GM12873 (cell line): ENCODE results near the gene ITGB3BP.

Source experiments
- CTCF ChIP-seq: IDR thresholded peaks from 2 replicates; pipeline ENCODE4 v1.5.1; 2012; ENCODE audit warnings: low read depth, mild to moderate bottlenecking, moderate library complexity, low read length, control low read depth; ENCODE audit not compliant: insufficient read depth; ENCODE audit errors: missing control alignments

Gene ITGB3BP

GRCh38 chr1:63450416-63450815 lies 72.6 kb downstream of the ITGB3BP start:
- TF ChIP-seq CTCF: no peak

GRCh38 chr1:63448731-63449246 lies 74.2 kb downstream of the ITGB3BP start:
- TF ChIP-seq CTCF: no peak

- no peak for TF ChIP-seq CTCF
Measured at GRCh38 chr1:63442141-63442475, 80.9 kb downstream of the ITGB3BP start.

GRCh38 chr1:63435161-63435560 lies 87.9 kb downstream of the ITGB3BP start:
- TF ChIP-seq CTCF: no peak

- no peak for TF ChIP-seq CTCF
Measured at GRCh38 chr1:63429281-63429680, 93.7 kb downstream of the ITGB3BP start.

- TF ChIP-seq CTCF: no peak
Measured at GRCh38 chr1:63428815-63429214, 94.2 kb downstream of the ITGB3BP start.

- TF ChIP-seq CTCF: no peak
Measured at GRCh38 chr1:63423649-63424048, 99.4 kb downstream of the ITGB3BP start.
